Esophagus muscularis mucosa (tissue), 4 donors: ENCODE measurements around the gene AUTS2. TPM values are rescaled to one million over a fixed set of nuclear protein-coding genes. Genes with fewer than 3 reads are reported as not detected.

ENCODE experiments used
- DNase-seq: peaks from one replicate; pipeline ENCODE4 v3.0.0-alpha.2; 2017; ENCODE audit errors: extremely low spot score
- H3K27ac ChIP-seq, 4 donors: fragments of 200-600 bp; sonication (generic); replicated peaks in 1 of 4; 1 replicate in 3 of 4; 2 replicates in 1 of 4; pipeline ENCODE4 v1.5.1; 2016 to 2019; ENCODE audit warnings: mild to moderate bottlenecking in 1 of 4
- H3K27me3 ChIP-seq, 4 donors: fragments of 200-600 bp; sonication (generic); one replicate each; pipeline versions ENCODE4 v1.5.1 to v1.6.0; 2016 to 2019
- H3K36me3 ChIP-seq, 4 donors: fragments of 200-600 bp; sonication (generic); one replicate each; pipeline ENCODE4 v1.5.1; 2016 to 2019
- H3K4me1 ChIP-seq, 4 donors: fragments of 200-600 bp; sonication (generic); one replicate each; pipeline ENCODE4 v1.5.1; 2016 to 2019
- H3K4me3 ChIP-seq, 4 donors: fragments of 200-600 bp; sonication (generic); 1 replicate in 2 of 4; 2 replicates in 2 of 4; pipeline ENCODE4 v1.5.1; 2016 to 2019; ENCODE audit warnings: mild to moderate bottlenecking in 4 of 4, moderate library complexity in 1 of 4
- H3K9me3 ChIP-seq, 4 donors: fragments of 200-600 bp; sonication (generic); 1 replicate in 3 of 4; 2 replicates in 1 of 4; pipeline ENCODE4 v1.5.1; 2016 to 2019
- CTCF ChIP-seq, 3 experiments: fragments of 200-600 bp in 2 of 3; fragments of 450-650 bp in 1 of 3; sonication (generic) in 2 of 3; IDR thresholded peaks; one replicate each; pipeline ENCODE4 v1.5.1; 2017 to 2019; ENCODE audit warnings: antibody characterized with exemption in 3 of 3, mild to moderate bottlenecking in 2 of 3, moderate library complexity in 1 of 3
- EP300 ChIP-seq: sonication (generic); formaldehyde crosslinking; IDR thresholded peaks from one replicate; pipeline ENCODE4 v1.6.1; 2017; ENCODE audit warnings: antibody characterized with exemption
- POLR2A ChIP-seq: fragments of 450-650 bp; IDR thresholded peaks from one replicate; pipeline ENCODE4 v1.6.1; 2017; ENCODE audit warnings: antibody characterized with exemption, moderate library complexity, mild to moderate bottlenecking, low read depth
- POLR2AphosphoS5 ChIP-seq, 2 donors: sonication (generic); formaldehyde crosslinking; IDR thresholded peaks; one replicate each; pipeline ENCODE4 v1.6.1; 2017; ENCODE audit warnings: antibody characterized with exemption in 2 of 2
- WGBS: methylation state at CpG from one replicate; pipeline ENCODE4 v1.1.5; 2018; 5-methylcytosine and 5-hydroxymethylcytosine counted together
- intact Hi-C: fragments of 100-400 bp; cut with DNase I; formaldehyde crosslinking; loops from one replicate; pipeline ENCODE4 v1.15.1; 2023
- total RNA-seq, 4 donors: library from RNA; depleted of rRNA; stranded (reverse); fragments of >200 nt; gene quantifications; one replicate each; pipeline versions ENCODE4 v1.1.0 to v1.2.1, GENCODE V29; 2016

Gene AUTS2
- total RNA-seq, 4 donors from 2014 or later: 18.5 to 44.9 (median 34.2) TPM

GRCh38 chr7:69687739-69688433 lies 89.6 kb downstream of the AUTS2 start:
- no peaks in the 10 kb centered on the region for H3K9me3 ChIP-seq
- H3K36me3 ChIP-seq: no peaks in the 10 kb centered on the region
- 73% methylated on average over 4 of the region's 4 CpGs for WGBS
- TF ChIP-seq EP300: no peak
- no peak for TF ChIP-seq POLR2A
- TF ChIP-seq CTCF (IDR thresholded peaks at IDR 0.05): no peak
- TF ChIP-seq POLR2AphosphoS5 (IDR thresholded peaks at IDR 0.05): no peak
- no peak overlapping the region for H3K27ac ChIP-seq
- no peaks in the 10 kb centered on the region for H3K27me3 ChIP-seq
- H3K4me3 ChIP-seq: no peak overlapping the region
- no peak for DNase-seq
- peaks cover 4 to 46% (median 24%) of the 10 kb centered on the region in 4 donors for H3K4me1 ChIP-seq
- intact Hi-C loops: no loop called here

- TF ChIP-seq EP300 (no peak), POLR2AphosphoS5 (IDR thresholded peaks at IDR 0.05) (no peak), POLR2A (no peak), CTCF (IDR thresholded peaks at IDR 0.05) (no peak)
- Histone ChIP-seq H3K4me3 (no peak overlapping the region), H3K36me3 (no peaks in the 10 kb centered on the region), H3K27me3 (no peaks in the 10 kb centered on the region), H3K9me3 (no peaks in the 10 kb centered on the region), H3K27ac (no peak overlapping the region), H3K4me1 (peaks cover 4 to 34% (median 13%) of the 10 kb centered on the region in 4 donors)
- intact Hi-C loops: no loop called here
- DNase-seq: no peak
- 84% methylated on average over 5 of the region's 6 CpGs for WGBS
These were observed 92.1 kb downstream of the AUTS2 start for GRCh38 chr7:69690329-69690728.

- WGBS: 93% methylated on average over 4 of the region's 6 CpGs
- no peaks in the 10 kb centered on the region for H3K9me3 ChIP-seq
- intact Hi-C loops: no loop called here
- H3K4me1 ChIP-seq: peaks cover 4 to 34% (median 13%) of the 10 kb centered on the region in 4 donors
- H3K36me3 ChIP-seq: no peaks in the 10 kb centered on the region
- DNase-seq: no peak
- TF ChIP-seq CTCF (IDR thresholded peaks at IDR 0.05): no peak
- no peak for TF ChIP-seq POLR2A
- TF ChIP-seq EP300: no peak
- TF ChIP-seq POLR2AphosphoS5 (IDR thresholded peaks at IDR 0.05): no peak
- no peak overlapping the region for H3K27ac ChIP-seq
- H3K27me3 ChIP-seq: no peaks in the 10 kb centered on the region
- no peak overlapping the region for H3K4me3 ChIP-seq
These were observed 93.1 kb downstream of the AUTS2 start for GRCh38 chr7:69691327-69691726.

GRCh38 chr7:69691734-69692133 lies 93.5 kb downstream of the AUTS2 start:
- TF ChIP-seq EP300 (no peak), POLR2A (no peak), POLR2AphosphoS5 (IDR thresholded peaks at IDR 0.05) (no peak), CTCF (IDR thresholded peaks at IDR 0.05) (no peak)
- H3K4me1 ChIP-seq: peaks cover 4 to 38% (median 14%) of the 10 kb centered on the region in 4 donors
- intact Hi-C loops: no loop called here

GRCh38 chr7:69692611-69693010 lies 94.3 kb downstream of the AUTS2 start:
- Histone ChIP-seq H3K27me3 (no peaks in the 10 kb centered on the region), H3K4me1 (peaks cover 4 to 41% (median 17%) of the 10 kb centered on the region in 4 donors), H3K36me3 (no peaks in the 10 kb centered on the region), H3K27ac (no peak overlapping the region), H3K4me3 (no peak overlapping the region), H3K9me3 (no peaks in the 10 kb centered on the region)
- no peak for TF ChIP-seq POLR2AphosphoS5 (IDR thresholded peaks at IDR 0.05)
- no peak for TF ChIP-seq CTCF (IDR thresholded peaks at IDR 0.05)
- TF ChIP-seq POLR2A: no peak
- no peak for TF ChIP-seq EP300
- 94% methylated on average over 3 of the region's 3 CpGs for WGBS
- intact Hi-C loops: no loop called here
- no peak for DNase-seq

More at GRCh38 chr7:69691734-69692133, 93.5 kb downstream of the AUTS2 start:
- no peaks in the 10 kb centered on the region for H3K27me3 ChIP-seq
- H3K9me3 ChIP-seq: no peaks in the 10 kb centered on the region
- no peaks in the 10 kb centered on the region for H3K36me3 ChIP-seq
- 93% methylated on average over 3 of the region's 4 CpGs for WGBS
- H3K4me3 ChIP-seq: no peak overlapping the region
- H3K27ac ChIP-seq: no peak overlapping the region
- DNase-seq: no peak
